ENCODE results near the gene TDRKH. TPM values are rescaled to one million over a fixed set of nuclear protein-coding genes. Genes with fewer than 3 reads are reported as not detected.

Gene TDRKH
- total RNA-seq, 1 experiment from 2014 or later: 11.1 TPM

DNA sequence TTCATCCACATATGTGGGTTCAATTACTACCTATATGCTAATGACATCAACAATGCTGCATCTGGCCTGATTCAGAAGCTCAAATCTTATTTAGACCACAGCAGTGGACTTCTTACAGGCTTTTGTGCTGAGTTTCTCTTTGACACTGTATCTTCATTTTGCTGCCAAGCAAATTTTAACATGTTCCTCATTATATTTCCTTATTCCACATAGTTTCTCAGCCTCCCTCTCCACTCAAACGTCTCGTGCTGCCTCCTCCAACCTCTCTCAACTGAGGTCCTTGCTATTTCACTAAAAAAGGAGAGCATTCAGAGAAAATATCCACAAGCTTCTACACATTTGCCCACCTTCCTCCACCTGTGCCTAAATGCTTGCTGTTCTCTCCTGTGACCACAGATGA is 6.5 kb downstream of the TDRKH start:
- ATAC-seq (no peak), DNase-seq (ENCODE audit: low read depth, low spot score) (no peak)
- Histone ChIP-seq H3K4me3 (replicated peaks in 1 of 2; ENCODE audit: low read depth in 1 of 2, low read length in 2 of 2) (no peak overlapping the region), H4K20me1 (ENCODE audit: insufficient read depth) (no peaks in the 10 kb centered on the region), H2AFZ (ENCODE audit: low read depth, low read length, poor library complexity, severe bottlenecking) (no peak overlapping the region), H3K9me2 (ENCODE audit: insufficient read depth) (no peaks in the 10 kb centered on the region), H3K4me1 (ENCODE audit: control insufficient read depth in 1 of 2, insufficient read depth in 2 of 2, low read length in 2 of 2) (no peaks in the 10 kb centered on the region), H3K27me3 (ENCODE audit: insufficient read depth, low read length) (peaks cover 10% of the 10 kb centered on the region), H3K9ac (ENCODE audit: low read length) (no peak overlapping the region), H3K79me2 (ENCODE audit: insufficient read depth, low read length) (no peaks in the 10 kb centered on the region), H3K4me2 (ENCODE audit: low read length) (no peak overlapping the region), H3K36me3 (ENCODE audit: control insufficient read depth in 1 of 2, insufficient read depth in 2 of 2, low read length in 2 of 2) (no peaks in the 10 kb centered on the region), H3K27ac (ENCODE audit: low read depth, low read length) (no peak overlapping the region), H3K9me3 (ENCODE audit: control insufficient read depth in 1 of 2, insufficient read depth in 1 of 2, low read depth in 1 of 2, low read length in 2 of 2) (no peaks in the 10 kb centered on the region)
- no TSS peak for BruUV-seq (replicated peaks)
- ChIA-PET CTCF (no interaction called here), RAD21 (ENCODE audit: low non-redundant PET in 1 of 2, low total read pairs in 2 of 2, uncharacterized antibody in 2 of 2, unreplicated experiment in 2 of 2) (no interaction called here), POLR2A (no interaction called here)
- TF ChIP-seq TCF7L2 (IDR thresholded peaks at IDR 0.05; ENCODE audit: borderline replicate concordance, extremely low read depth, insufficient read depth, insufficient read length) (no peak), EZH2phosphoT487 (IDR thresholded peaks at IDR 0.05; ENCODE audit: borderline replicate concordance) (no peak), RAD21 (IDR thresholded peaks at IDR 0.05; ENCODE audit: low read depth) (no peak), FOSL1 (IDR thresholded peaks at IDR 0.05; ENCODE audit: low read depth) (no peak), YY1 (IDR thresholded peaks at IDR 0.05; ENCODE audit: extremely low read depth, insufficient replicate concordance, low read depth, low read length) (no peak), POLR2A (IDR thresholded peaks at IDR 0.05; ENCODE audit: borderline replicate concordance, extremely low read depth, insufficient read depth, insufficient read length) (no peak), EZH2 (IDR thresholded peaks at IDR 0.05) (no peak), CEBPB (IDR thresholded peaks at IDR 0.05; ENCODE audit: low read depth) (no peak), ELF1 (IDR thresholded peaks at IDR 0.05; ENCODE audit: borderline replicate concordance, low read depth) (no peak), ZNF274 (IDR thresholded peaks at IDR 0.05; ENCODE audit: low read depth, low read length) (no peak), SIN3A (IDR thresholded peaks at IDR 0.05; ENCODE audit: low read depth) (no peak), CBX3 (IDR thresholded peaks at IDR 0.05; ENCODE audit: low read depth) (no peak)
- TF ChIP-seq, protein P1, sequence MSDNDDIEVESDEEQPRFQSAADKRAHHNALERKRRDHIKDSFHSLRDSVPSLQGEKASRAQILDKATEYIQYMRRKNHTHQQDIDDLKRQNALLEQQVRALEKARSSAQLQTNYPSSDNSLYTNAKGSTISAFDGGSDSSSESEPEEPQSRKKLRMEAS (IDR thresholded peaks at IDR 0.05): no peak
- TF ChIP-seq, protein P2, sequence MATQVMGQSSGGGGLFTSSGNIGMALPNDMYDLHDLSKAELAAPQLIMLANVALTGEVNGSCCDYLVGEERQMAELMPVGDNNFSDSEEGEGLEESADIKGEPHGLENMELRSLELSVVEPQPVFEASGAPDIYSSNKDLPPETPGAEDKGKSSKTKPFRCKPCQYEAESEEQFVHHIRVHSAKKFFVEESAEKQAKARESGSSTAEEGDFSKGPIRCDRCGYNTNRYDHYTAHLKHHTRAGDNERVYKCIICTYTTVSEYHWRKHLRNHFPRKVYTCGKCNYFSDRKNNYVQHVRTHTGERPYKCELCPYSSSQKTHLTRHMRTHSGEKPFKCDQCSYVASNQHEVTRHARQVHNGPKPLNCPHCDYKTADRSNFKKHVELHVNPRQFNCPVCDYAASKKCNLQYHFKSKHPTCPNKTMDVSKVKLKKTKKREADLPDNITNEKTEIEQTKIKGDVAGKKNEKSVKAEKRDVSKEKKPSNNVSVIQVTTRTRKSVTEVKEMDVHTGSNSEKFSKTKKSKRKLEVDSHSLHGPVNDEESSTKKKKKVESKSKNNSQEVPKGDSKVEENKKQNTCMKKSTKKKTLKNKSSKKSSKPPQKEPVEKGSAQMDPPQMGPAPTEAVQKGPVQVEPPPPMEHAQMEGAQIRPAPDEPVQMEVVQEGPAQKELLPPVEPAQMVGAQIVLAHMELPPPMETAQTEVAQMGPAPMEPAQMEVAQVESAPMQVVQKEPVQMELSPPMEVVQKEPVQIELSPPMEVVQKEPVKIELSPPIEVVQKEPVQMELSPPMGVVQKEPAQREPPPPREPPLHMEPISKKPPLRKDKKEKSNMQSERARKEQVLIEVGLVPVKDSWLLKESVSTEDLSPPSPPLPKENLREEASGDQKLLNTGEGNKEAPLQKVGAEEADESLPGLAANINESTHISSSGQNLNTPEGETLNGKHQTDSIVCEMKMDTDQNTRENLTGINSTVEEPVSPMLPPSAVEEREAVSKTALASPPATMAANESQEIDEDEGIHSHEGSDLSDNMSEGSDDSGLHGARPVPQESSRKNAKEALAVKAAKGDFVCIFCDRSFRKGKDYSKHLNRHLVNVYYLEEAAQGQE (IDR thresholded peaks at IDR 0.05; ENCODE audit: low read depth): no peak
- TF ChIP-seq, protein P3, sequence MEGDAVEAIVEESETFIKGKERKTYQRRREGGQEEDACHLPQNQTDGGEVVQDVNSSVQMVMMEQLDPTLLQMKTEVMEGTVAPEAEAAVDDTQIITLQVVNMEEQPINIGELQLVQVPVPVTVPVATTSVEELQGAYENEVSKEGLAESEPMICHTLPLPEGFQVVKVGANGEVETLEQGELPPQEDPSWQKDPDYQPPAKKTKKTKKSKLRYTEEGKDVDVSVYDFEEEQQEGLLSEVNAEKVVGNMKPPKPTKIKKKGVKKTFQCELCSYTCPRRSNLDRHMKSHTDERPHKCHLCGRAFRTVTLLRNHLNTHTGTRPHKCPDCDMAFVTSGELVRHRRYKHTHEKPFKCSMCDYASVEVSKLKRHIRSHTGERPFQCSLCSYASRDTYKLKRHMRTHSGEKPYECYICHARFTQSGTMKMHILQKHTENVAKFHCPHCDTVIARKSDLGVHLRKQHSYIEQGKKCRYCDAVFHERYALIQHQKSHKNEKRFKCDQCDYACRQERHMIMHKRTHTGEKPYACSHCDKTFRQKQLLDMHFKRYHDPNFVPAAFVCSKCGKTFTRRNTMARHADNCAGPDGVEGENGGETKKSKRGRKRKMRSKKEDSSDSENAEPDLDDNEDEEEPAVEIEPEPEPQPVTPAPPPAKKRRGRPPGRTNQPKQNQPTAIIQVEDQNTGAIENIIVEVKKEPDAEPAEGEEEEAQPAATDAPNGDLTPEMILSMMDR (IDR thresholded peaks at IDR 0.05 in 2 of 3, conservative IDR thresholded peaks at IDR 0.05 in 1 of 3; ENCODE audit: borderline replicate concordance in 1 of 3, insufficient read depth in 1 of 3, low read depth in 2 of 3, low read length in 2 of 3): no peak
- intact Hi-C loops (cut with micrococcal nuclease): no loop called here

Measured in HCT116 (cell line).